ENCODE results near the gene CTDSP1.

DNA sequence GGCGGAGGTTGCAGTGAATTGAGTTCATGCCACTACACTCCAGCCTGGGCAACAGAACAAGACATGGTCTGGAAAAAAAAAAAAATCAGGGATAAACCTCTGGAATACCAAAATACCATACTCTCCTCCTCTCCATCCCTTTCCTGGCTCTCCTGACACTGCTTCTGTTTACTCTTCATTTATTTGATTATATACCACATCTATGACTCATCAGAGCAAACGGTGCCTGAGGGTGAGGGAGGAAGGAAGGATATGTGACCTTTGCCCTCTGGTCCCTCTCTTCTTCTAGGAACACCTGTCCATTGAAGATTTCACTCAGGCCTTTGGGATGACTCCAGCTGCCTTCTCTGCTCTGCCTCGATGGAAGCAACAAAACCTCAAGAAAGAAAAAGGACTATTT lies 49.3 kb downstream of the CTDSP1 start:
- TF ChIP-seq CTCF (IDR thresholded peaks at IDR 0.05; ENCODE audit: poor library complexity), result no peak
- no peak for TF ChIP-seq EZH2phosphoT487 (IDR thresholded peaks at IDR 0.05; ENCODE audit: low read depth, severe bottlenecking, unreplicated experiment)

Measured in hepatocyte (in vitro differentiated cells).